ENCODE results near the gene SERPINE2.

The SERPINE2 gene

GRCh38 chr2:224055101-224055500 lies 16.0 kb upstream of the SERPINE2 start:
- FAIRE-seq (no peak), DNase-seq (ENCODE audit: low spot score) (no peak)

DNA sequence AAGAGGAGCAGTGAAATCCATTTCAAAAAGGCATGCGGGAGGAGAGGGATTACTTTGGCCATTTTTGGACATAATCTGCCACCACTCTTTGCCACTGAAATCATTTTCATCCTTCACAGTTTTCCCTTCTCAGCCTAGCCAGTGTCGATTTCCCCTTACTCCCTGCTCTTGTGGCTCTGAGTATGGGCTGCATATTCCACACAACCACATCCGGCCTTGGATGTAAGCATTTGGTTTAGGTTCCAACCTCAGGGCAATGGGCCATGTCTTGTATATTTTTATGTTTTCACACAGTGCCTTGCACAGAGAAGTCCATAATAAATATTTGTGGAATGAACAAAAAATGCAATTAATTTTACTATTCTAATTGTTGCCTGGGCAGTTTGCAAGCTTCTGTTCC lies 7.7 kb upstream of the SERPINE2 start:
- FAIRE-seq (no peak), DNase-seq (ENCODE audit: low spot score) (no peak)

DNA sequence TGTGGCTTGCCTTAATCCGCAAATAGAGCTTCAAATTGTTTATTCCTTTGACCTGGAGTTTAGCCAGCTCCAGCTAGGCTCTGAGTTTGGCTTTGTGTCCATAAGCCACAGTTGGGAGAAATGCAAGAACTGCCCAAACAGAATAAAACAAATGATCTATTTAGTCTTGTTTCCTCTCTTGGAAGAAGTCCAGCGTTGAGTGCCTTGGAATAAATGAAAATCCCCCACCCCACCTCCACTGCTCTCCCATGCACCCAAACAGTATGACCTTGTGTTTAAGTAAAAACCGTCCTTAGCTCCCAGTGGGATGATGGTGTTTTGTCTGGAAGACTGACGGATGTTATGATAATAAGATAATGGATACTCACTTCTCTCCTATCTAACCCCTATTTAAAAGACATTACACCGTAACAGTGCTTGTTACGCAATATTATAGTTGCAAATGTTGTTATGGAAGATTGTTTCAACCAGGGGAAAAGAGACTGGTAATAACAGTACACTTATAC lies 3.2 kb upstream of the SERPINE2 start:
- FAIRE-seq (no peak), DNase-seq (ENCODE audit: low spot score) (no peak)

- FAIRE-seq (no peak), DNase-seq (ENCODE audit: low spot score) (no peak)
Observed at GRCh38 chr2:224041554-224041953, 2.5 kb upstream of the SERPINE2 start.

GRCh38 chr2:224040753-224041152 lies 1.7 kb upstream of the SERPINE2 start:
- DNase-seq (ENCODE audit: low spot score) (no peak), FAIRE-seq (no peak)

GRCh38 chr2:224039770-224040440 lies 819 bp upstream of the SERPINE2 start:
- DNase-seq (ENCODE audit: low spot score) = no peak
- FAIRE-seq = no peak

DNA sequence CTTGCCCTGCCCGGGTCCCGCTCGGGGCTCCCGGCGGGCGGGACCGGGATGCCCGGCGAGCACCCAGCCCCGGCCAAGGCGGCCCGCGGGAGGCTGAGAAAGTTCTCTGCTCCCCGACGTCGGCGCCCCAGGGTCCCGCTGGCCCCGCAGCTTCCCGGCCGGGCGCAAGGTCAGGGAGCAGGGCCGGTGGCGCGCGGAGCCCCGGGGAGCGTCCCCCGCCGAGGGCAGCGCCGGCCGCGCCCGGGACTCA lies 331 bp downstream of the SERPINE2 start:
- FAIRE-seq (no peak), DNase-seq (ENCODE audit: low spot score) (no peak)

- FAIRE-seq = no peak
- DNase-seq (ENCODE audit: low spot score) = peak; percentile 15
Observed at GRCh38 chr2:224038049-224038829, 847 bp downstream of the SERPINE2 start.

DNA sequence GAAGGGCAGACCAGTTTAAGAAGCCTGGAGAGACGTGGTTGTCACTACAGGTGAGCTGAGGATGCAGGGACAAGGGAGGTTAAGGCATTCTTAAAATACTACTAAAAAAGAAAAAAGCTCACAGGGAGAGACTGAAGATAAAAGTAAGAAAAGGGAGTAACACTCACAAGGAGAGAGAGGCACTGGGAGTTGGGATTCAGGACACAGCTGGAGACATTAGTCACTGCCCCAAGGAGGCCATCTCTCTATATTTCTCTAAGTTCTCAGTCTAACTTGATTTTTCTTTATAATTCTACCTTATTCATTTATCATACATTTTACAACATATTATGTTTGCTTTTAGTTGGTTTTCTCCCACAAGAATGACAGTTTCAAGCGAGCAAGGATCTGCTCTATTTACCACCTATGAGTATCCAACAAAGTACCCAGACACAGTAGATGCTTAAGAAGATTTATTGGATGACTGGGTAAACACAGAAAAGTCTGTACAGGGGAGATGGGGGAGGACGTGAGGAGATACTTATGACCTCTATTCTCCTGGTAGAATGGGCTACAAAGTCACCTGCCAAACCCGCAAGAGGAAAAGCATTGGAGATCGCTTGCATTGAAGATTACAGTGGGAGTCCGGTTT lies 2.2 kb downstream of the SERPINE2 start:
- DNase-seq (ENCODE audit: low spot score) = no peak
- no peak for FAIRE-seq

DNA sequence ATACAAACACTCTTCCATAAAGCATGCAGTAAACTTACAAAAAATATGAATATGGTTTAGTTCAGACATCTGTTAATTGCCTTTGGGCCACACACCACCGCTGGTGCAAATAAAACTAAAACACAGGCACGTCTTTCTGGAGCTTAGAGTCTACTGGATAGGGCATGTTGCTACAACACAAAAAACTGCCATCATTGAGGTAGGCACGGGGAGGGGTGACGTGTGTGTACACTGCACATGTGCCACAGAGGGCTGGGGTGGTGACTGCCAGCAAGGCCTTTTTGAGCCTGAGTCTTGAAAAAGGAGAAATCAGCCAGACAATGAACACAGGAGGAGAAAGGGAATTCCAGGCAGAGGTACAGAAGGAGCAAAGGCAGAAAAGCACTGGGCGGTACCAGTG lies 5.1 kb downstream of the SERPINE2 start:
- no peak for FAIRE-seq
- no peak for DNase-seq (ENCODE audit: low spot score)

DNA sequence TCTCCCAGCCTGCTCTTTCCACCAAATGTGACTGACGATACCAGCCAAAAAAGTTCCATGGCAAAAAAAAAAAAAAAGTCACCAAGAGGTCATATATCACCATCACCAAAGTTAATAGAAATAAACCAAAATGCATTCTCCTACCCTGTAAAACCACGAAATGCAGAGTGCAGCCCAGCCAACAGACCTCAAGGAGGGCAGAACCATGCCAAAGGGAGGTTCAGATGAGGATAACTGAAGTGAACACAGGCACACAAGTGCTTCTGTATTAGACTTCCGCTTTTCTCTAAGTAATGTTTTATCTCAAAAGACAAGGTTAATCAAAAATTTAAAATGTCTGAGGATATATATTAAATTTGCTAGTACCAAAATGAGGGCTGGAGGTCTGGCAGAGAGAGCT lies 5.5 kb downstream of the SERPINE2 start:
- FAIRE-seq (no peak), DNase-seq (ENCODE audit: low spot score) (no peak)

- DNase-seq (ENCODE audit: low spot score) (no peak), FAIRE-seq (no peak)
Observed at GRCh38 chr2:224032283-224032682, 6.8 kb downstream of the SERPINE2 start.

DNA sequence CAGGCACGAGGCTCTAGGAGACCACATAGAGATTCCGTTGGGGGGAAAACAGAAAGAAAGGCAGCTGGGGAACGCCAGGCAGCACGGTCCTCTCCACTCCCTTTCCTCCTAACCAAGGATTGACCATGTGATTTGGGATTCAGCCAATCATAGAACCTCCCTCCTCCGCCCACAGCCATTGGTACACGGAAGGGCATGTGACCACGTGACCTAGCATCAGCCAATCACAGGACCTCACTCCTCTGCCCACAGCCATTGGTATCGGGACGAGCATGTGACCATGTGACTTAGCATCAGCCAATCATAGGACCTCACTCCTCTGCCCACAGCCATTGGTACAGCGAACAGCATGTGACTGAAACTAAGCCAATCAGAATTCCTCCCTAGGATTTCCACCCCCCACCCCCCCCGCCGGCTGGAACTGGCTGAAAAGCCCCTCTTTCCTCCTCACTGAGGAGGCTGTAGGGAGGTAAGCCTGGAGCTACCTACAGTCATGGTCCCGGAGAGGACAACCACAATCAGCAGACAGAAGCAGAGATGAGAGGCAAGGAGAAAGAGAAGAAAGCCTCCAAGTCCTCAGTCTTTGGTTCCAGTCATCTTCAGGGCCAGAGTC lies 7.6 kb downstream of the SERPINE2 start:
- FAIRE-seq (no peak), DNase-seq (ENCODE audit: low spot score) (no peak)

DNA sequence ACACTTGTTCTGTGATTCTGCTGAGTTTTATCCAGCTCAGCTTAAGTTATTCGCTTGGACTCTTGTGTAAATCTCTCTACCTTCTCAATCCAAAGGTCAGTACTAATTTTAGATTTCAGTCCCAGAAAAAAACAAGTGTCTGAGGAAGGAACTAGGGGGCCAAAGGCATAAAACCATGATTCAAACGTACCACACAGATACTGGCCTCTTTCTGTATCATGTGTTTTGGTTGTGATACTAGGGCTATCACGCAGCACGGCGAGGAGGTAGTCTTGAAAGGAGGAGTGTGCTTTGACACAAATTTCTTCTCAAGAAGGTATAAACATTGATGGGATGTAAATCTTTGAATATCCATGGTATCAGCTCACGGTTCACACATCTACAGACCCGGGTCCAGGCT lies 8.3 kb downstream of the SERPINE2 start:
- no peak for DNase-seq (ENCODE audit: low spot score)
- FAIRE-seq = no peak

GRCh38 chr2:224029876-224030275 lies 9.2 kb downstream of the SERPINE2 start:
- FAIRE-seq (no peak), DNase-seq (ENCODE audit: low spot score) (no peak)

DNA sequence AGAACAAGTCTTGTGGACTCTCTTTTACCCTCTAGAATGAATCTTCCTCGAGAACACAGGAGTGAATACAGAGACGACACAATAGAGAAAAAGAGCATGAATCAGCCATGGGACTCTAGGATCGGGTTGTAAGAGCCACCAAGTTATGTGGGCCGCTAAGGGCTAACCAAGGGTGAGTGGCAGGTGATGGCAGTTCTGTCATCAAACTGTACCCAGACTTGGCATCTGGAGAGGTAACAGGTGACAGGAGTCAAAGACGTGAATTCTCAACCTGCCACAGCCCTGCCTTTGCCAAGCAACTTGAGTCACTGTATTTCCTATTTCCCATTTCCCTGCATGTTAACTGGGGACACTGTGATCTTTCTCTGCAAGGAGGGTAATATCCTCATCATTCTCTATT lies 11.2 kb downstream of the SERPINE2 start:
- DNase-seq (ENCODE audit: low spot score) = no peak

DNA sequence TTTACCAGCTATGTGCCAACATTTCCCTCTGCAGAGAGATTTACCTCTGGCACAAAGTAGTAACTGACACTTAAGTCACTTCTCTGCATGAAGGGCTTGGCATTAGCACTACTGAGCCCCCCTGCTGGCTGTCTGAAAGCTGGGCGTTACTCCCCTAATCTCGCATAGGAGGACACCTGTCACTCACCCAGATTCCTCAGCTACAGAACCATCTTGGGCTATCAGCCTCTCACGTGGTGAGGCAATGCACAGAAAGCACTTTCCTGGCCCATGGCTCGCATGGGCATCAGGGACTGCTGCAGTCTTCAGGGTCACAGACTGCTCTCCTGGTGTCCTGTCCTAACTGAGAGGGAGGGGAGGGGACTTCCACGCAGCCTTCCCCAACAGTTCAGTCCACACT lies 12.0 kb downstream of the SERPINE2 start:
- FAIRE-seq = no peak
- no peak for DNase-seq (ENCODE audit: low spot score)

More for the DNA sequence above, 11.2 kb downstream of the SERPINE2 start:
- FAIRE-seq = no peak

- FAIRE-seq (no peak), DNase-seq (ENCODE audit: low spot score) (no peak)
Observed at GRCh38 chr2:224025874-224026273, 13.2 kb downstream of the SERPINE2 start.

DNA sequence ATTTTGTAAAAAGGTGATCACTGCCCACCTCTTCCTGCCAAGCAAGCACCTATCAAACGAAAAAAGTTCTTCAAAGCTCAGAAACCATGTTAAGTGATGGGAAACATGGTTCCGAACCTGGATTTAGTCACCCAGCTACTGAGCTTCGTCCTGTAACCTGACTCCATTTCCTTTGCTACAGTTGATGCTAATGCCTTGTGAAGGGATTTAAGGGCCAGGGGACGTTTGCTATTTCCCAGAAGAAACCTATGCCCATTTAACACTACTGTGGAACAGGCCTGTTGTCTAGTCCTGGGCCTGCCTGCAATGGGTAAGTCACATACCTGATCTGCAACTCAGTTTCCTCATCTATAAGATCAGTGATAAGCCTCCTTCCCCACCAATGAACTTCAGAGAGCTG lies 14.8 kb downstream of the SERPINE2 start:
- DNase-seq (ENCODE audit: low spot score) (no peak), FAIRE-seq (no peak)

DNA sequence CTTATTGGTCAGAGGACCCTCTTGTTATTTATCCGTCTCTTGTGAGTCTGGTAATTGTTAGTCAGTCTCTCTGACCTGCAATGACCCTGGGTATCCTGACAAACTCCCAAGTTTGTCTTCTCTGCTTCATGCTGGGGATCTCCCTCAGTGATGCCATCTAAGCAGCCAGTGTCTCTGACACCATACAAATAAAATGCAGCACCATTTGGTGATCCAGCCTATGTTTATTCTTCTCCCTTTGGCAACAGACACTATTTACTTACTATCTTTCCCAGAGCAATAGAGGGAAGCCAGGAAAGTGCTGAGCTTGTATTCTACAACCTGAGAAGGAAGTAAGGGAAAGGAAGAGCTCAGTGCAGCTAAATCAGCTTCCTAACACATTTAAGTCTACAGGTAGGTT lies 15.9 kb downstream of the SERPINE2 start:
- DNase-seq (ENCODE audit: low spot score) = peak; percentile 46
- FAIRE-seq = no peak

- DNase-seq (ENCODE audit: low spot score) (no peak), FAIRE-seq (peak; percentile 60)
Observed at GRCh38 chr2:224022486-224022885, 16.6 kb downstream of the SERPINE2 start.

GRCh38 chr2:224020523-224020922 lies 18.6 kb downstream of the SERPINE2 start:
- FAIRE-seq (no peak), DNase-seq (ENCODE audit: low spot score) (no peak)
